NCI-H82 (cell line): Measurements from ENCODE around the gene ELAVL2.
A peak's percentile ranks its signal among the peaks of the same experiment; 100 is the strongest.

Source experiments
- DNase-seq: peaks from one replicate; lab custom pipeline; 2025; lab: John Stamatoyannopoulos, UW

ELAVL2 gene

DNA sequence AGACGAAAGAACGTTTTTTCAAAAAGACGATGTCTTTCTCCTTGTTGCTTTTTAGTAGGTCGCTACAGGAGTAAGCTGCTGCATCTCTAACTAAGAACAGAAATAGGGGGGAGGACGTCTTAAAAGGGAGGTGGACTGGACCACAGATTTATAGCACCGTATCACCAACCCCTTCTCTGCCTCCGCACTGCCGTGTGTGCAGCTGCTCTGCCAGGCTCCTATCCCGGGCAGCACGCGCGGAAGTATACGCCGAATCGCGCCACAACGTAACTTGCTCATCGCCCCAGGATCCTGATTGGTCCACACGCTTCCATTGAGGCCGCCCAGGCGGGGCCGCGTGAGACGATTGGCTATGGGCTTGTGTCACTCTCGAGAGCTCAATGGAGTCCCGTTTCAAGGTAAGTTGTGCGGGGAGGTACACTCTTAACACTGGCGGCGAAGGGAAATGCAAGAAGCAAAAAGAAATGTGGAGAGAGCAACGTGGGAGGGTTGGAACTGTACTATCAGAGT lies at the start of gene ELAVL2:
Gene ELAVL2, minus strand, starts transcription at position 121 of the 510 bp plus-strand sequence. CDS start 64,006 bp downstream, outside the sequence.
- peak; percentile 99 for DNase-seq

DNA sequence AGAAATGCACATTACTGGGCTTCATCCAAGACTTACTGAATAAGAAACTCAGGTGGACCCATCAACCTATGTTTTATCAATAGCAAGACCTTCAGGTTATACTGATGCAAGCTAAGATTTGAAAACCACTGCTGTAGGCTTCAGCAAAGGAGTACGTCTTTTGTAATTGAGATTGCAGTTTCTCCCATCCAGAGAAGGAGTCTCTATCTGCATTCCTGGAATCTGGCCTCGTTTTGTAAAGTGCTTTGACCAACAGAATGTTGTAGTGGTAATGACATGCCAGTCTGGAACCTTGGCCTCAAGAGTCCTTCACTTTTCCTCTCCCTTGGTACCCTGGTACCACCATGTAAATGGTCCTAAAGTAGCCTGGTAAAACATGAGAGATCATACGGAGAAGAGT lies 32.2 kb upstream of the ELAVL2 start:
- no peak for DNase-seq

DNA sequence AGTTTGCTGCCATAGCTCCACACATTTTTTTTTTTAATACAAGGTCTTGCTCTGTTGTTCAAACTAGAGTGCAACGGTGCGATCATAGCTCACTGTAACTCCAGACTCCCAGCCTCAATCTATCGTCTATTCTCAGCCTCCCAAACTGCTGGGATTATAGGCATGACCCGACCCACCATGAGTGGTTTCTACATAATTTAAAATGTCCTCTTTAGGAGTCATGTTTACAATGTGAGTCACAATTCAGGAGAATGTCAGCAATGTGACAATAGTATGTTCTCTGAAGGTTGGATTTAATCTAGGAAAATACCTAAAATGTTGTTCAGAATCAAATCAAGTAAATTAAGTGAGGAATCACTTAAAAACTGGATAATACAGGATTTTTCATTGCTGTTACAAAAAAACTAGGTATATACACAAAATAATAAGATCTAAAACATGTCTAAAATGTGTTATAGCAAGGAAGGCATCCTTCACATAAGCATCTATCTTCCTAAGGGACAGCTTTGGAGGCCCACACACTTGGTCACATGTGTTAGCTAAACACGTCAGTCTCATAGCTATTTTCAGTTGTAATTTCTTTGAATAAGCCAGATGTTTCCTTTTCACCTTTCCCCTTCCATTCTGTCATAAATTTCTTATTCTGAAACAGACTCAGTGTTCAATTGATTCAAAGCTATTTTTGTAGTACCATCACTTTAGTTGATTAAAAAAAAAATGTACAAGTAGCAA lies 30.0 kb upstream of the ELAVL2 start:
- DNase-seq: no peak

DNA sequence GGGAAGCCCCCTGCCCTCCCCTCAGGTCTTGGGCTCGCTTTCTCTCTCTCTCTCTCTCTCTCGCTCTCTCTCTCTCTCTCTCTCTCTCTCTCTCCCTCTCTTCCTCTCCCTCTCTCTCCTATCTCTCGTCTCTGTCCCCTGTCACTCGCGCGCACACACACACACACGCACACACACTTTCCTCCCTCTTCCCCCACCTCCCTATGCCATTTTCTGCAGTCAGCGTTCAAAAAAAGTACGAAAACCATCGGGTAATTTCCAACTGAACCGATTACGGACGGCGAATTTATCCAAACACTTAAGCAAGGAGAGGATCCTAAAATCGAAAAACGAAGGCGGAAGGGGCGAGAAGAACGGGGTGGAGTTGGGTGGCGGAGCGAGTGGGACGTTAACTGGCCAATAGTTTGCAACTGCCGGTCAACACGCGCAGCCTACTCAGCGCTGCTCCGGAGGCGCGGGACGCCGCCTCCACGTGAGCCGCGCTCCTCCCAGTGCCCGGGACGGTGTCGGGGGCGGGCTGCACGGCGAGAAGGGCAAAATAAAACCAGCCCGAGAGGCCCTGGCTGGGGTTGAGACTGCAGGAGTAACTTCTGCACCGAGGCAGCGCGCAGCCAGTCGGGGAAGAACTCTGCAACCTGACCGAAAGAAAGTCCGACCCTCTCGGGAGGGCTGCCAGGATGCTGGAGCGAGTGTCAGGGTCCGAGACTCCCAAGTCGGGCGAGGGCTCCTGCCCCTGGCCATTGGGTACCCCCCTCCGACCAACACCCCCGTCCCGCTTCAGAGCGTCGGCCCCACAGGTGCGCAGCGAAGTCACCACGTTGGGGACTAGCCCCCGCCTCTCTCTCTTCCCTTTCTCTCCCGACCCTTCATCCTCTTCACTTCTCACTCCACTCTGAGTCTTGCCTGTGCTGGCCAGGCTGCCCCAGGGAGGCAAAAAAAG lies 24.9 kb upstream of the ELAVL2 start:
- peak; percentile 47 for DNase-seq

DNA sequence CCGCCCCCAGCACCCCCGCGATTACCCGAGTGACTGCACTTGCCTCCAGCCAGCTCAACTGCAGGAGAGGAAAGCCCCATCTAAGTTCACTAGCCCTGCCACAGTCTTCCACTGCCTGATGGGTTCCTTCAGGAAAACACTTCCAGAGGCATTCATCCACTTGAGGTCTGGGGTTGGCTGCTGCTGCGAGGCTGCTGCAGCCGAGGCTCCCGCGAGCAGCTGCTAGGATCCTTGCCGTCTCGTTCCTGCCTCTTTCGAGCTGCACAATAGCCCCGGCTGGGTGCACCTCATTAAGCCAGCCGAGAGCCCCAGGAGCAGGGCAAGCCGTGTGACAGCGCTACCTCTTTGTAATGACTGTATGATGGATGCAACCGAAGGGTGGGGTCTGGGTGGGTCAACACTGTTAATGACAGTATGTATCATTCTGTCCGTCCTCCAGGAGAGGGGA lies 24.2 kb upstream of the ELAVL2 start:
- DNase-seq: peak; percentile 67

DNA sequence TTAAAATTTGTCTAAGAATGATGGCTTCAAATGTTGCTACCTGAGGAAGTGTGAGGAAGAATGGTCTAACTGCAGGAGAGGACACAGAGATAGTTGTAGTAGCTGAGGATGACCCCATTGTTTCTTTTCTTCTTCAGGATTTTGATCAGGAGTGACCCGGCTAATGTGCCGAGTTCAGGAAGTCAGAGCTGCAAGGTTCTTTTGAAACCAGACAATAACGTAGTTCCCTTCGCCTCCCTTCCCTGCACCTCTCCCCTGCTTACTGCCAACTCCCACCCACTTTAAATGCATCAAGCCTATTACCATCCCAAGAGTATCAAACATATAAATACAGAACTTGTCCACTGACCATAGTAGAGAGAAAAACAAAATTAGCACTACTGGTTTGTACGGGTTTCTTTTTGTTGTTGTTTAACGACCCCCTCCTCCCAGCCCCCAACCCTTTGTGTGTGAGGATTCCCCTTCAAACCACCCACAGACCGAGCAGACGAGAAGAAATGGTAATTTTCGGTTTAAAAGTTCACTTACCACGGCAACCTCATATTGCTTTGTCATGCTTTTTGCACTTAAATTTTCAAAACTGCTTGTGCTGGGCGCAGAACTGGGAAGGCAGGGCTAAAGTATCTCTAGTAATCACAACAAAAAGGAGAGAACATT lies 23.5 kb upstream of the ELAVL2 start:
- peak; percentile 21 for DNase-seq

DNA sequence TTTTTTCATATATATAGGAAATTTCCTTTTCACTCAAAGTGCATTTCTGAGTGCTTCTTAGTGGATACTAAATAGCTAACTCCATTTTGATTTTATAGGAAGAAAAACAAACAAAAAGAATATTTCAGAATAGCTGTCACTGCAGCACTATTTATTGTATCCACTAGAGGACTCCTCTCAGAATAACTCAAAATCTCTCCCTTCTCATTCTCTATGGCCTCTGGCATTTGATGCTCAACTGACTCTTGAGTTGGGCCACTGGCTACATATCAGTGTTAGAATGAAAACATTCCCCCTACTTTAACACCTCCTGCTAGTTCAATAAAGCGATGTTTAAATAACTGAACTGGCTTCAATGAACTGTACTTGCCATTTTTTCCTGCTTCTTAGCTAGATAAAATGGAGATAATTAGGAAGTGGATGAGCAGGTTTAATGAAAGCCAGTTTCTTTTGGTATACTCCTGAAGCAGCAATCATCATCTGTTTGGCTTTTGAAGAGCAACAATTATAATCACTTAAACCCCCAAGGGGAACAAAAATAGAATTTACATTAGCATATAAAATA lies 16.6 kb upstream of the ELAVL2 start:
- DNase-seq: peak; percentile 8

DNA sequence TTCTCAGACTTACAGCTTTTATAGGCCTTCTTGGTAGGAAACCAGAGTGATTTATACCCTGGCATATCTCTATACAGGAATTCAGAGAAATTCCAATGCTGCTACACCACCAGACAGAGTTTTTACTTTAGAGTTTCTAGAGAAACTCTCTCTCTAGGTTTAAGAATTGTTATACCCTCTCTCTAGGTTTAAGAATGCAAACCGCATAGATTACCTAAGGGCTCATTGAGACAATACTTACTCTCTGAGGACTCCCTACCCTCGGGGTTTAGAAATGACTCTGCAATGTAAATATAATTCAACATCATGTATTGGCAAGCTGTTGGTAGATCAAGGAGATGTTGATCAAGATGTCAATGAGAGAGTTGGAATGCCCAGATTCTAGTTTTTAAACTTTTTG lies 15.3 kb upstream of the ELAVL2 start:
- no peak for DNase-seq

DNA sequence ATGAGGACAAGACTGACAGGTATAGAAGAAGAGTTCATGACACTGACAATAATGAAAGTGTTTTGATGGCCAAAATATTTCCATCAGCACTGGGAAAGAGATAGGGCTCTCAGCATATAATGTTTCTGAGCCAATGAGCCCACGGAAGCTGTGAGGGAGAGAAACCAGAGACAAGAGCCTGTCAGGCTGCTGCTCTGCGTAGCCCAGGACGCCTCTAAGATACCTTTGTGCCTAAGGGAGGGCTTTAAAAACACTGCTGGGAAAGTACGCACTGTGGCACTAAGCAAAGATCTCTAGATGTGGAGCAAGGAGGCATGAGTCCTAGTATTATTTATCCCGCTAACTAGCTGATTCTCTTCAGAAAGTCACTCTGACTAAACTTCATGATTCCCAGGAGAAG lies 11.0 kb upstream of the ELAVL2 start:
- DNase-seq: no peak

DNA sequence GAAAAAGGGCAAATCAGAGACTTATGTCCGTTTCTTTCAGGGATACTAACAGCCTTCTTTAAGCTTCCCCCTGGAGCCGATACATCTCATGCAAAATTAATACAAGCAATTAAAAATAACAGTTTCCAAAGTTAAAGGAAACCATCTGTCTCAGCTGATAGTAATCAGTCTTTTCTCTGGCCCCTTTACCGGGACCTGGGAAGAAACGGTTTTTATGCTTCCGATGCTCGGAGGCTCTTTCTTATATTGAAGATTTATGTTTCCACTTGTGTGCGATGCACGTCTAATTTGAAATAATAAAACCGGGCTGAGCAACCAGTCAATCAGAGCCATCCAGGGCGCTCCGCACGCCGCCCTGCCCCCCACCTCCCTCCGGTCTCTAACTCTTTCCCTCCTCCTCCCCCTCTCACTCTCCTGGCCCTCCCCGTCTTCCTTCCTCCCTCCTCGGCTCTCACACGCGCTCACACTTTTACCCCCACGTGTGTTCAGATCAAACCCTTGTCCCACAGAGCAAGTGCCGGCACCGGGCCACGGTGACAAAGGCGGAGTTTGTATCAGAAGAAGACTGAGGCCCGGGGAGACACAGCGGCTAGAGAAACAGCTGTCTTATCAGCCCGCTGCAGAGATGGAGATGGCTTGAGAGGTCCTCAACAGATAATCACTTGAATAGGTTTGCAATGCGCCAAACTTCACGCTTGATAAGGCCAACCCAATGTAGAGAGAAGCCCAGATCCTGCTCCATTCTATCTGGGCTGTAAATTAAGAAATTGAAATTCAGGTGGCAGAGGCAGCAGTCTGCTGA lies 5.1 kb upstream of the ELAVL2 start:
- peak; percentile 83 for DNase-seq

DNA sequence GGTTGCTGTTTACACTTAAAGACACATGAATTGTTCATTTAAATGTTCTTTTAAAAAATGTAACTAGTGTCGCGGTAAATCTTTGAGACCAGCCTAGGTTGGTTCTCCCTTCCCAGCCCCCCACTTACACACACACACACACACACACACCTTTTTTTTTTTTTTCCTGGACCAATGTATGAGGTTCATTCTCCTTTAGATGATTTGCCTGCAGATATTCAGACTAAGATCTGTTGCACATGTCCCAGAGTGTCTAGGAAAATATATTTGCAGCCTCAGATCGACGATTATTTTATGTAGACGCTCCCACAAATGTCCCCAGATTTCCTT lies 4.4 kb upstream of the ELAVL2 start:
- DNase-seq: no peak

DNA sequence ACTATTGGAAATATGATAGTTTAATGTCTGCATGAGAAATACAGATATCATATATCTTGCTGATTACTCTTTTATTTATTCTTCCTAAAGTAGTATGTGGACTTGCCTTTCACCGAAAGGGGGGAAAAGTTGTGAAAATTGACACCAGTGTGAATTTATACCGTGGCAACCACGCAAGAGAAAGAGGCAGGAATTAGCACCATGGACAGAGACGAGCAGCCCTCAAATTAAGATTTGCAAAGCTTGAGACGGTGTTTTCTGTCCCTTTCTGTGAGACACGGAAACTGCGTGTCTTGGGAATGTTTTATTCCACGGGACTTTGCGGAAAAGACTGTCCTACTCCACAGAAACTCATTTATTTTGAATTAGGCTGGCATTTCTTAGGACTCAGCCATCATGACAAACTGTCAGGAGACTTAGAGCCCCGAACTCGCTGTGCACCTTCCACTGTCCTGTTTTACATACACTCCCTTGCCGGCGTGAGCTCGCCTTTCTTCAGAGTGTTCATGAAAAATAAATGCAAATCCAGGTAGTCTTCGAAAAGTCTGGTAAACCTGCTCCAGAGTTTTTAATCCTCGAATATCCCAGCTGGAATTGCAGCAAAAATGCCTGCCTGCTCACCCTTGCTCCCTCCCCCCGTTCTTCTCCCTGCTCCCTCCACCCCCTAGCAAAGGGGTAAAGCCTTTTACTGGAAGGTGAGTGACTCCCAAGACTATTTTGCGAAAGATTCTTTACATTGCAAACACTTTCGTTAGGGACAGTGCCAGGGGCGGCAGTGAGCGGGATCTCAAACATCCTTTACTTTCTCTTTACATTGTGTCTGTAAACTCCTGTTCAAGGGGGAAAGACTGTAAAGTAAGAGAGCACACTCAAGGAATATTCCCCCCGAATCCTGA lies 3.8 kb upstream of the ELAVL2 start:
- peak; percentile 9 for DNase-seq

DNA sequence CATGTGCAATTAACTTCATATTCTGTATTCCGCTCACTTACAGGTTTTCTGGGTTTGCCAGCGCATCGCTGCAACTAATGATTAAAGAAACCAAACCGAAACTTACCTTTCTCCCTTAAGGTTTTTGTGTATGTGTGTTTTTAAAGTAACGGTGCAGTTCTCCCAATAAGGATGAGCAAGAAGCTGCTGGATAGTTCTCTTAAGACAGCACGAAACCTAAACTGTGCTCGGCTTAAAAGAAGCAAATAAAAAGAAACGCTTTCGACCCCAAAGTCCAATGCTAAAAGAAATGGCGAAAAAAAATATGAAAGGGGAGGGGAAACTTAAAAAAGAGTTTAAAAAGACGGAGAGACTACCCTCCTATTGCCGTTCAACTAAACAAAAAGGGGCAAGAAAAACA lies 340 bp downstream of the ELAVL2 start:
- DNase-seq: peak; percentile 42

DNA sequence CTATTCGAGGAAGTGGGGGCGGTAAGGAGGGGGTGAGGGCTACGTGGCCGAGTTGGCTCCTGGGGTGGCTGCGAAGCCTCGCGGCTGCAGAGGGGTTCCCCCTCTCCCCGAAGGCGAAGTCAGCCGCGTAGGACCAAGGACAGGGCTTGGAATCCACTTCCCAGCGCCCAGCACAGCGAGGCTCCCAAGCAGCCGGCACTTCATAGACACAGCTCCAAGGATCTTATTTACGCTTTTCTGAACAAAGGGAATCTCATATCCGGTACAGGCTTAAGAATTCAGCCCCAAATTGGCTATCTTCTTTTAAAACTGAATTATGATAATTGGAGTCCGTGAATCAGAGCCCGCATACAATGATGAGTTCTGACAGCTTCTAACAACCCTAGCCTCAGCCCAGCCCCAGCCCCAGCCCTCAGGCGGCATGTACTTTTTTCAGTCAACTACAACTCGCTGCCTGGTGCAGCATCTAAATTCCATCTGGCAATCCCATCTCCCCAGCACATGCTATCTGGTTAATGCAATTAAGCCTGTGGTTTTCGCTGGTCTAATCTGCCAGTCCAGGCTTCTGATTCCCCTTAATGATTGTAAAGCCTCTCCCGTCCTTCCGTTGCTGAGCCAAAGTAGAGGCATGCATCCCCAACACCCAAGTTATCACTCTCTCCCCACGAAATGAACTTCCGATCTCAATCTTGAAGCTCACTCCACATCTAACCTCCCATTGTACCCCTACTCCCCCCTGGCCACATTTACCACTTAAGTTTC lies 1.0 kb downstream of the ELAVL2 start:
- peak; percentile 97 for DNase-seq

DNA sequence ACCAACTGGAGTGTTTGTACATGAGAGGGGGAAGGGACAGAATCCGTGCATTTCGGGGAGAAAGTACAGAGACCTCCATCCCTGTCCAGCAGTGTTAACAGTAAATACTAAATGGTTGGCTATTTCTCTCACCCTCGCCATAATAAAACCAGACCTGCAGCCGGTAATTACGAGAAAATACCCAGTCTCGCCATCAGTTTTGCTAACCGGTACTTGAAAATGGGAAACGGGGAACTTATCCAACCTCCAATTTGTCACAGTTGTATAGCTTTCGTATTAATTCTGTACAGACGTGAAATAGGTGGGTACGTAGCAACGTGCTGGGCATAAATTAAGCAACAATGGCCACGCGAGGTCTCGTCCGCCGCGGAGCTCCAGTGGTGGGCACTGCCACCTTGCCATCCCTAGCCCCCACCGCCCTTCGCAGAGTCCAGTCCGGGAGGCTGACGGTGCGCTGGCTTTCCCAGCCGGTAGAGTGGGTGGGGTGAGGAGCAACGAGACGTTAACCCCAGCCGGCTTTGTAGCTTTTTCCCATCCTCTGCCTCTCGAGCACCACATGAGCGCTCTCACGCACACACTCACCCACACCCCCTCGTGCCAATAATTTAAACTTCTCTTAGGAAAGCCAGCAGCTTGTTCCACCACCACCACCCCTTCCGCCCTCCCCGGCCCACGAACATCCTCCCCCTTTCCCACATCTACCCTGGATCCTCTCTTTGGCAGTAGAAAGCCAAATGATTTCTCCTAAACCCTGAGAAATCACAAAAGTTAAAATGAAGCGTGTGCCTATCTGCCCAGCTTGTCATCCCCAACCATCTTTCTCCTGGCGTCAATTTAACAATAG lies 1.8 kb downstream of the ELAVL2 start:
- peak; percentile 50 for DNase-seq

DNA sequence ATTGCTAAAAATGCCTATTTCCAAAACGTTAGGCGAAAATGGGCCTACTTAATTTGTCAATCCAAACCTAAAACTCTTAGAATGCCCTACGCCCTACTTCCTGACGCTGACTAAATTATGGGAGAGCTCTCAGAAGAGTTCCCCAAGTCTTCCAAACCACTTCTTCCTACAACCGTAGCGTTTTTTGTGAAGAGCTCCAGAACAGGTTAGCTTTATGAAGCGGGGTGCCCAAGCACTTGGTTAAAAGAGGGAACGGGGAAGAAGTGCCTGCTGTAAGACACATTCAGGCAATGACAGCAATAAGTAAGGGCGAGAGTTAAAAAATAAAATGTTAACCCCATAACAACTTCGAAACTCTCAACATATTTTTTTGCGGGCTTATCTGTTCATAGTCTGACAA lies 2.8 kb downstream of the ELAVL2 start:
- DNase-seq: no peak

DNA sequence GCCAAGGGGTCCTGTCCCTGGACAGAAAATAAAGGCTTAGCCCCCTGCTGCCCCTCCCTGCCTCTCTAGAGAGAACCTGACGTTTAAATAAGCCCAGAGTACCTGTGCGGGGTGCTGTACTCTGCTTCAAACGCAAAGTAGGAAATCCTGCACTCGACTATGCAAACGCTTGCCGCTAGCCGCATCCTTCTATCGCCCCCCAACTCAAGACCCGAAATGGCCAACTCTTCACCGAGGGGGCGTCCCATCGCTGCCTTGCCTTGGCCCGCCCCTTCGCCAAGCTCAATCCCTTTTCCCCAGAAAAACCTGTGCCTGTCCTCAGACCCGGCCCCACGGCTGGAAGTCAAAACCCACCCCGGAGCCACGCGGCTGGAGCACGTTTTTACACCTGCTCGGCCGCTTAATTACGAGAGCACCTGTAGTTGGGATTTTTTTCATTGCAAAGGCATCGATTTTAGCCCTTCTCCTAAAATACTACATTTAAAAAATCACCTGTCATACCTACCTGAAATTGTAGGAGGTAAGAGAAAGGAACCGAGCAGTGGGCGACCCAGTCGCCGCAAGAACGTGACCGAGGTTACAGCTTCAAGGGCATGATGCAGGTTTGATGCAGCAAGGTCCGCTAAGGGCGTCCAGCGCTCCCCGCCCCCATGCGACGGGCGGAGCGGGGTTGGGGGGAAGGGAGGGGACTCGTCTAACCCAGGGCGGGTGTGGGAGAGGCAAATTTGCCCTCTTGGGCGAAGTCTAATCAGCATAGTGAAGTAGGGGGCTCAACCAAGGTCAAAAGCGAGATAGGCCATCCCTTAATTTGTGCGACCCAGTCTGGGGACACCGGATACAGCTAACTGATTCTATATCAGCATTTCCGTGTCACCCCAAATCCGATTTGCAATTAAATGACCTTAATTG lies 3.5 kb downstream of the ELAVL2 start:
- DNase-seq: peak; percentile 54
